ENCODE measurements around the gene SLC39A11.
"Not testable (repeated sequence)": the region's sequence is repeated elsewhere in the genome, so short reads cannot be mapped to it uniquely, and the experiment has no call there.

Gene SLC39A11

GRCh38 chr17:72640415-72641165 lies 451.9 kb downstream of the SLC39A11 start:
- no peak for DNase-seq

GRCh38 chr17:72639711-72640110 lies 452.8 kb downstream of the SLC39A11 start:
- DNase-seq = no peak

GRCh38 chr17:72638932-72639331 lies 453.6 kb downstream of the SLC39A11 start:
- not testable (repeated sequence) for DNase-seq

GRCh38 chr17:72635034-72635635 lies 457.4 kb downstream of the SLC39A11 start:
- no peak for DNase-seq

GRCh38 chr17:72634621-72635020 lies 457.9 kb downstream of the SLC39A11 start:
- DNase-seq = peak; percentile 17

- DNase-seq = no peak
These were observed 460.4 kb downstream of the SLC39A11 start for GRCh38 chr17:72631949-72632684.

GRCh38 chr17:72631568-72631948 lies 460.9 kb downstream of the SLC39A11 start:
- DNase-seq = no peak

- no peak for DNase-seq
These were observed 467.8 kb downstream of the SLC39A11 start for GRCh38 chr17:72624652-72625051.

- DNase-seq = no peak
These were observed 468.3 kb downstream of the SLC39A11 start for GRCh38 chr17:72624226-72624625.

- DNase-seq = no peak
These were observed 469.6 kb downstream of the SLC39A11 start for GRCh38 chr17:72622661-72623433.

GRCh38 chr17:72619976-72620650 lies 472.4 kb downstream of the SLC39A11 start:
- no peak for DNase-seq

GRCh38 chr17:72618001-72618509 lies 474.4 kb downstream of the SLC39A11 start:
- DNase-seq = peak; percentile 64

GRCh38 chr17:72617557-72617956 lies 474.9 kb downstream of the SLC39A11 start:
- no peak for DNase-seq

GRCh38 chr17:72616447-72616846 lies 476.0 kb downstream of the SLC39A11 start:
- DNase-seq = no peak

GRCh38 chr17:72615627-72615991 lies 476.9 kb downstream of the SLC39A11 start:
- no peak for DNase-seq

GRCh38 chr17:72614871-72615626 lies 477.4 kb downstream of the SLC39A11 start:
- DNase-seq = no peak

GRCh38 chr17:72614476-72614870 lies 478.0 kb downstream of the SLC39A11 start:
- no peak for DNase-seq

- no peak for DNase-seq
These were observed 478.6 kb downstream of the SLC39A11 start for GRCh38 chr17:72613806-72614292.

GRCh38 chr17:72613396-72613795 lies 479.1 kb downstream of the SLC39A11 start:
- no peak for DNase-seq

- no peak for DNase-seq
These were observed 481.3 kb downstream of the SLC39A11 start for GRCh38 chr17:72611172-72611571.

GRCh38 chr17:72609501-72609900 lies 483.0 kb downstream of the SLC39A11 start:
- no peak for DNase-seq
